Uterus (tissue), 2 donors: ENCODE results near the gene SAE1.

Experiments used
- CTCF ChIP-seq, 4 experiments: fragments of 200-600 bp in 2 of 4; fragments of 450-650 bp in 2 of 4; sonication (generic) in 2 of 4; IDR thresholded peaks; one replicate each; pipeline ENCODE4 v1.5.1; 2016 to 2019; ENCODE audit warnings: antibody characterized with exemption in 4 of 4, mild to moderate bottlenecking in 2 of 4, moderate library complexity in 1 of 4
- POLR2A ChIP-seq, 2 donors: fragments of 450-650 bp; IDR thresholded peaks; one replicate each; pipeline ENCODE4 v1.6.1; 2016; ENCODE audit warnings: antibody characterized with exemption in 2 of 2, mild to moderate bottlenecking in 1 of 2, moderate library complexity in 1 of 2

DNA sequence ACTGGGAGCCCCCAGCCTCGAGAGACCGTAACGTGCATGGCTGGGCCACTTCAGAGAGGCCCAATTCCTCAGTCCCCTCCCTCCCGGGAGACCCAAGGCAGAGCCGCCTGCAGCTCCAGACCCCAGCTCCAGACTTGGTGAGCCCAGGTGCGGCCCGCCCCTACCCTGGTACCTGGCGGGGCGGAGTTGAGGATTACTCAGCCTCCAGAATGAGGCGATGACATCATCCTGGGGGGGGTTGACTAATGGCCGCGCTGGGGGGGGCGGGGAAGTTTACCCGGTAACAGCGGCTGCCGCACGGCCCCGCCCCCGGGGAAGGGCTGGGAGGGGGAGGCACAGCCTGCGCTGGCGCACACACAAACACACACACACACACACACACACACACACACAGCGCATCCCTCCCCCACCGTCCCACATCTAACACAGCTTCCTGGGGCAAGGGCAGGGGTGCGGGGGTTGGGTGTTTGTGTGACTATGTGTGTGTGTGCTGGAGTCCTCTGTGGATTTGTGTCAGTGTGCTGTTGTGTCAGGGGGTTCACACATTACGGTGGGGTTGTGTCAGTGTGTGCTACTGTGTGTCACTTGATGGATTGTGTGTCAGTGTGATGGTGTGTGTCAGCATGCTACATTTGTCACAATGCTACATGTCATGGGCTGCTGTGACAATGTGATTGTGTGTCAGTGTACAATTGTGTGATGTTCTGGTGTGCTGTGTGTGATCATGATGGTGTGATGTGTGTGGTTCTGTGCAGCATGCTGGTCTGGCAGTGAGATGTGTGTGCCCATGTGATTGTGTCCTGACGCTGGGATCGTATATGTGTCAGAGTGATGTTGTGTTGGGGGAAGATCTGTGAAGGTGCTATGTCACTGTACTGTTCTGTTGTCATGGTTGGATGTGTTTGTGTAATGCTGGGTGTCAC lies 110.6 kb downstream of the SAE1 start:
- TF ChIP-seq POLR2A (IDR thresholded peaks at IDR 0.05), result peak in 1 of 2 donors; percentile 30
- no peak for TF ChIP-seq CTCF (IDR thresholded peaks at IDR 0.05)
